Measurements from ENCODE around the gene ZNF662.

DNA sequence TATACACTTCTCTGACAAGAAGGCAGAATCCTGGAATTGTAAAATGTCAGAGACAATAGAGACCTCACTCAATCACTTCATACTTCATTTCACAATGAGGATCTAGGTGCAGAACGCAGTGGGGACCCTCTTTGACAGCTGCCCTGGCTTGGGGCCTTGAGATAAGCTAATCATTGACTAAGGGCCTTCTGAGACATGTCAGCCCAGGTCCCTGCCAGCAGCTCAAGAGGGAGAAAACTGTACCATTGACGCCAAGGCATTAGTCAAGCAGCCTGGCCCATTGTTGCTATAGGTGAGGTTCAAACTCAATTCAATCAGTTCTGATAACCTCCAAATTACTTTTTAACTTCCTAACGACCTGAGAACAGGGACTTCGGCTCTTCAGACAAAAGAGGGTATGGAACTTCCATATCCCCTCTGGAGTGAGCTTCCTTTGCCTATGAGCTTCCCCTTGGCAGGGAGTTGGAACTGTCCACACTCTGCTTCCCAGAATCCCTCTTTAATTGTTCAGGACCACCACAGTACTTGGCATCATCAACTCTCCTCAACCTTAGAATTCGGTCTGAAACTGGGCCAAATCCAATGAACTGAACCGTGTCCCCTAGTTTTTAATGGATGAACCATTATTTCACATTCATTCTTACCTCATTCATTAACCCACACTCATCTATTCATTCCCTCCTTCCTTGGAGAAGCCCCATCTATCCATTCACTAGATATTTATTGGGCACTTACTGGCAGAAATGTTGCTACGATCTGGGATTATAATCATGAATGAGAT, 28.8 kb upstream of the ZNF662 start:
- TF ChIP-seq POLR2A (IDR thresholded peaks at IDR 0.05; ENCODE audit: low read depth, low read length) (no peak), POLR2AphosphoS5 (IDR thresholded peaks at IDR 0.05; ENCODE audit: low read depth, low read length) (no peak)
